Measurements from ENCODE around the gene CYB561D2. TPM values are rescaled to one million over a fixed set of nuclear protein-coding genes. Genes with fewer than 3 reads are reported as not detected.

The CYB561D2 gene
- polyA plus RNA-seq, 3 donors, result 14.9 to 16.7 (median 15.6) TPM

- no peak for DNase-seq (ENCODE audit: low read depth in 3 of 3, low spot score in 2 of 3)
These were observed 35.1 kb downstream of the CYB561D2 start for GRCh38 chr3:50385754-50386153.

- no peak for DNase-seq (ENCODE audit: low read depth in 3 of 3, low spot score in 2 of 3)
These were observed 37.5 kb downstream of the CYB561D2 start for GRCh38 chr3:50388016-50388719.

DNA sequence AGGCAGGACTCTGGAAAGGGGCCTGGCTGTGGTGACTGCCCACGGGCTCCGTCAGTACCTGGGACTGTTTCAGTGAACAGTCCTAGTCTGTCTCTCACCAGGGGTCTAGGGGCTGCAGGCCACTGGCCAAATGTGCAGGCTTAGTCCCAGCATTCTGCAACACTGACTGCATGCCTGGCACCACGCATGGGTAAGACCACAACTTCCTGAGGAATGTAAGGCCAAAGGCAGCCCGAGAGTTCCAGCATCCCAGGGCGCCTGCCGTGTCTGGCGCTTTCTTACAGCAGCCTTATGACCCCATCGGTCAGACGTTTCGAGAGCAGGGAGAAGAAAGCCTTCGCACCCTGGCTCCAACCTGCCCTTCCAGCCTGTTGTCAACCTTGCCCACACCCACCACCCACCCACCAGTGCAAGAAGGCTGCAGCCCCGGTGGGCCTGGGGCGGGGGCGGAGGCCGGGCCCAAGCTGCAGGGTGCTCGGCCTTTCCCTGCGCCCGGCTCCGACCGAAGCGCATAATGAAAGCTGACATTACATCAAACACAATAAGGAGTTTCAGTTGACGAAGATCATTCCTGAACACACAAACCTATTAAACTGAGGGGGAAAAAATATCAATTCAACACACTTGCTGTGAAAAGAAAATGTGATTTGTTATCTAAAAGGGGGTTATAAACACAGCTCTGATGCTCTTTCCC, 38.2 kb downstream of the CYB561D2 start:
- DNase-seq (ENCODE audit: low read depth in 3 of 3, low spot score in 2 of 3), result no peak

DNA sequence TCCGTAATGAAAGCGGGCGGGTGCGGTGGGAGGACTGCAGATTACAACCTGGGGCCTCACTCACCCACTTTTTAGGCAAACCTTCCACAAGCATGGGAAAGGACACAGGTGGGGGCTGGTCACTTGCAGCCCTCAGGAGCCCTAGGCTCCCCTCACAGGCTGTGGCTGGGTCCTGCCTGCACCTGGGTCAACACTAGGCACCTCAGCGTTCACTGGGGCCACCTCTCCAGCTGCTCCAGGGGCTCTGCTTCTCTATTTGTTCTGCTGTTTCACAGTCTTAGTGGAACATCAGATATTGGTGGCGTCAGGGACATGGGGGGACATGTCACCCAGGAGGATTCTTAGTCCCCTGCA, 38.7 kb downstream of the CYB561D2 start:
- DNase-seq (ENCODE audit: low read depth in 3 of 3, low spot score in 2 of 3), result no peak

DNA sequence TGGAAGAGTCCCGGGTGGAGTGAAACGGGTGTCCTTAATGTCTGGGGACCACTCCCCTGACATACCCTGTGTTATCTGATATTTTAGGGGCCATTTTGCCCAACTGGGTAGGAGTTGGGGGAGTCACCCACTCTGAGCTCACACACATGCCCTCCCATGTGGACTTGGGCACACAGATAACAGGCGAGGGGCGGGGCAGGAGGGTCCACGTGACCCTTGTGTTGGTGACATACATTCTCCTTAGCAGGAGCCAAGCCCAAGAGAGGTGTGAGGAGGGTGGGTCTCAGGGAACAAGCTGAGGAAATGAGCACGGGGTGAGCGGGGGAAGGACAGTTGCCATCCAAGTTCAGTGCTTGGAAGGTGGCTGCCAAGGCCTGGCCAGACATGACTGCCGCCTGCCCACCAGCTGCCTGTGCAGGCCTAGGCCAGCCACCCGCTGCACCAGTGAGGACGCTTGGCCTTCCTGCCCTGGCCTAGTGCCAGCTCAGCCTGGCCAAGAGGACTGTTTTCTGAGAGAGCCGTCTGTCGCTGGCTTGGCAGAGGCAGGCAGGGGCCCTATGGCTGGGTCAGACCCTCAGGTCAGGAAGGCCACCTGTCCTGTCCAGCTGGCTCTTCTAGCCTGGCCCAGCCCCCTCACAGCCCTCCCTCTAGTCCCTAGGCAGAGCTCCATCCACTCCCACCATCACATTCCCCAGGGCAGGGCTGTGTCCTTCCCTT, 40.0 kb downstream of the CYB561D2 start:
- no peak for DNase-seq (ENCODE audit: low read depth in 3 of 3, low spot score in 2 of 3)

GRCh38 chr3:50392101-50392715, 41.5 kb downstream of the CYB561D2 start:
- no peak for DNase-seq (ENCODE audit: low read depth in 3 of 3, low spot score in 2 of 3)

GRCh38 chr3:50393061-50393460, 42.4 kb downstream of the CYB561D2 start:
- DNase-seq (ENCODE audit: low read depth in 3 of 3, low spot score in 2 of 3), result no peak

- DNase-seq (ENCODE audit: low read depth in 3 of 3, low spot score in 2 of 3), result no peak
These were observed 44.6 kb downstream of the CYB561D2 start for GRCh38 chr3:50395070-50395860.

- no peak for DNase-seq (ENCODE audit: low read depth in 3 of 3, low spot score in 2 of 3)
These were observed 45.8 kb downstream of the CYB561D2 start for GRCh38 chr3:50396502-50396901.

GRCh38 chr3:50401978-50402595, 51.4 kb downstream of the CYB561D2 start:
- DNase-seq (ENCODE audit: low read depth in 3 of 3, low spot score in 2 of 3), result no peak

Other genes with a start within 250 kb of the CYB561D2 start
- gene SEMA3F, start 195.5 kb upstream of the CYB561D2 start, polyA plus RNA-seq (ENCODE audit: insufficient read length in 3 of 3), result 10 to 100 TPM; 67.4 to 80.1 (median 70.8) TPM
- gene GNAT1, start 159.3 kb upstream of the CYB561D2 start, polyA plus RNA-seq (ENCODE audit: insufficient read length in 3 of 3), result not detected
- 10 to 100 TPM in 1 of 3 donors, 1 to 10 TPM in 2; 5.0 to 11.0 (median 6.8) TPM for gene SLC38A3, start 145.6 kb upstream of the CYB561D2 start, polyA plus RNA-seq (ENCODE audit: insufficient read length in 3 of 3)
- gene GNAI2, start 114.7 kb upstream of the CYB561D2 start, polyA plus RNA-seq (ENCODE audit: insufficient read length in 3 of 3), result 100 to 1,000 TPM; 211 to 230 (median 220) TPM
- 10 to 100 TPM; 75.2 to 77.0 (median 76.3) TPM for gene SEMA3B, start 81.7 kb upstream of the CYB561D2 start, polyA plus RNA-seq (ENCODE audit: insufficient read length in 3 of 3)
- under 1 TPM; 0.42 to 0.54 (median 0.50) TPM for gene LSMEM2, start 71.8 kb upstream of the CYB561D2 start, polyA plus RNA-seq (ENCODE audit: insufficient read length in 3 of 3)
- gene IFRD2, start 58.4 kb upstream of the CYB561D2 start, polyA plus RNA-seq (ENCODE audit: insufficient read length in 3 of 3), result 10 to 100 TPM; 35.0 to 39.1 (median 37.7) TPM
- 1 to 10 TPM; 2.9 to 3.2 (median 3.1) TPM for gene HYAL3, start 51.5 kb upstream of the CYB561D2 start, polyA plus RNA-seq (ENCODE audit: insufficient read length in 3 of 3)
- gene NAA80, start 51.5 kb upstream of the CYB561D2 start, polyA plus RNA-seq (ENCODE audit: insufficient read length in 3 of 3), result 1 to 10 TPM; 7.6 to 8.6 (median 8.2) TPM
- 1 to 10 TPM; 6.3 to 7.1 (median 7.0) TPM for gene HYAL1, start 47.3 kb upstream of the CYB561D2 start, polyA plus RNA-seq (ENCODE audit: insufficient read length in 3 of 3)
- 10 to 100 TPM; 62.7 to 74.3 (median 70.7) TPM for gene HYAL2, start 28.1 kb upstream of the CYB561D2 start, polyA plus RNA-seq (ENCODE audit: insufficient read length in 3 of 3)
- 10 to 100 TPM; 22.6 to 25.7 (median 24.5) TPM for gene TUSC2, start 22.6 kb upstream of the CYB561D2 start, polyA plus RNA-seq (ENCODE audit: insufficient read length in 3 of 3)
- 10 to 100 TPM; 16.1 to 17.0 (median 16.4) TPM for gene RASSF1, start 10.0 kb upstream of the CYB561D2 start, polyA plus RNA-seq (ENCODE audit: insufficient read length in 3 of 3)
- 1 to 10 TPM; 3.3 to 4.1 (median 3.4) TPM for gene ZMYND10, start 5.1 kb upstream of the CYB561D2 start, polyA plus RNA-seq (ENCODE audit: insufficient read length in 3 of 3)
- 10 to 100 TPM; 31.0 to 35.2 (median 33.8) TPM for gene NPRL2, start 87 bp upstream of the CYB561D2 start, polyA plus RNA-seq (ENCODE audit: insufficient read length in 3 of 3)
- 10 to 100 TPM; 30.9 to 35.9 (median 32.3) TPM for gene TMEM115, start 8.7 kb downstream of the CYB561D2 start, polyA plus RNA-seq (ENCODE audit: insufficient read length in 3 of 3)
- 10 to 100 TPM; 13.9 to 16.1 (median 14.0) TPM for gene CACNA2D2, start 152.8 kb downstream of the CYB561D2 start, polyA plus RNA-seq (ENCODE audit: insufficient read length in 3 of 3)
- gene C3orf18, start 216.9 kb downstream of the CYB561D2 start, polyA plus RNA-seq (ENCODE audit: insufficient read length in 3 of 3), result 10 to 100 TPM; 14.0 to 16.8 (median 16.0) TPM
- 10 to 100 TPM; 19.5 to 20.8 (median 19.9) TPM for gene HEMK1, start 218.7 kb downstream of the CYB561D2 start, polyA plus RNA-seq (ENCODE audit: insufficient read length in 3 of 3)